ENCODE data around the gene RNF166.

RNF166 gene

GRCh38 chr16:88739139-88739976 is 33.1 kb upstream of the RNF166 start:
- no peak for DNase-seq

GRCh38 chr16:88738151-88739084 is 32.2 kb upstream of the RNF166 start:
- peak; percentile 29 for DNase-seq

GRCh38 chr16:88737298-88738150 is 31.3 kb upstream of the RNF166 start:
- DNase-seq: peak; percentile 91

GRCh38 chr16:88736496-88736895 is 30.3 kb upstream of the RNF166 start:
- DNase-seq: no peak

- no peak for DNase-seq
These were observed 29.9 kb upstream of the RNF166 start for GRCh38 chr16:88736088-88736487.

- no peak for DNase-seq
These were observed 29.4 kb upstream of the RNF166 start for GRCh38 chr16:88735616-88736015.

GRCh38 chr16:88735121-88735520 is 28.9 kb upstream of the RNF166 start:
- DNase-seq: no peak

- peak; percentile 24 for DNase-seq
These were observed 28.1 kb upstream of the RNF166 start for GRCh38 chr16:88734361-88734728.

- no peak for DNase-seq
These were observed 27.6 kb upstream of the RNF166 start for GRCh38 chr16:88733630-88734360.

- no peak for DNase-seq
These were observed 26.7 kb upstream of the RNF166 start for GRCh38 chr16:88732961-88733294.

GRCh38 chr16:88732172-88732960 is 26.2 kb upstream of the RNF166 start:
- DNase-seq: peak; percentile 48

GRCh38 chr16:88731699-88732098 is 25.5 kb upstream of the RNF166 start:
- peak; percentile 49 for DNase-seq

- DNase-seq: no peak
These were observed 24.7 kb upstream of the RNF166 start for GRCh38 chr16:88730632-88731607.

- DNase-seq: no peak
These were observed 21.7 kb upstream of the RNF166 start for GRCh38 chr16:88727871-88728270.

- DNase-seq: no peak
These were observed 20.8 kb upstream of the RNF166 start for GRCh38 chr16:88726981-88727380.

- no peak for DNase-seq
These were observed 20.2 kb upstream of the RNF166 start for GRCh38 chr16:88726408-88726749.

GRCh38 chr16:88725609-88726407 is 19.6 kb upstream of the RNF166 start:
- DNase-seq: no peak

GRCh38 chr16:88724855-88725555 is 18.8 kb upstream of the RNF166 start:
- DNase-seq: no peak

- DNase-seq: no peak
These were observed 17.7 kb upstream of the RNF166 start for GRCh38 chr16:88723911-88724310.

Data from DMS53 (cell line).